Sigmoid colon (tissue), 7 donors: ENCODE data around the gene CRADD. TPM values are rescaled to one million over a fixed set of nuclear protein-coding genes. Genes with fewer than 3 reads are reported as not detected.

Experiments used
- DNase-seq: peaks from one replicate; pipeline ENCODE4 v3.0.0-alpha.2; 2019
- H3K27ac ChIP-seq, 4 donors: fragments of 200-600 bp; sonication (generic); one replicate each; pipeline ENCODE4 v1.5.1; 2016 to 2019; ENCODE audit warnings: mild to moderate bottlenecking in 1 of 4
- H3K27me3 ChIP-seq, 3 donors: fragments of 200-600 bp; sonication (generic); one replicate each; pipeline ENCODE4 v1.5.1; 2019; ENCODE audit warnings: mild to moderate bottlenecking in 1 of 3
- H3K36me3 ChIP-seq, 4 donors: fragments of 200-600 bp; sonication (generic); one replicate each; pipeline ENCODE4 v1.5.1; 2016 to 2019
- H3K4me1 ChIP-seq, 4 donors: fragments of 200-600 bp; sonication (generic); one replicate each; pipeline ENCODE4 v1.5.1; 2017 to 2019
- H3K4me3 ChIP-seq, 4 donors: fragments of 200-600 bp; sonication (generic); one replicate each; pipeline ENCODE4 v1.5.1; 2017 to 2019; ENCODE audit warnings: mild to moderate bottlenecking in 2 of 4, moderate library complexity in 1 of 4
- H3K9me3 ChIP-seq, 4 donors: fragments of 200-600 bp in 3 of 4; sonication (generic) in 3 of 4; one replicate each; pipeline versions ENCODE4 v1.5.1 to v1.6.1; 2013 to 2019
- EP300 ChIP-seq, 4 donors: sonication (generic); formaldehyde crosslinking; IDR thresholded peaks; one replicate each; pipeline ENCODE4 v1.6.1; 2017; ENCODE audit warnings: antibody characterized with exemption in 4 of 4
- POLR2A ChIP-seq, 2 donors: fragments of 450-650 bp; IDR thresholded peaks; one replicate each; pipeline ENCODE4 v1.6.1; 2016; ENCODE audit warnings: antibody characterized with exemption in 2 of 2, mild to moderate bottlenecking in 2 of 2, moderate library complexity in 2 of 2
- POLR2AphosphoS5 ChIP-seq, 4 donors: sonication (generic); formaldehyde crosslinking; IDR thresholded peaks; one replicate each; pipeline ENCODE4 v1.6.1; 2017; ENCODE audit warnings: antibody characterized with exemption in 4 of 4
- WGBS, 2 donors: extraction: QIAGEN DNeasy Blood & Tissue Kit; methylation state at CpG; one replicate each; pipeline ENCODE4 v1.1.7; 2013; 5-methylcytosine and 5-hydroxymethylcytosine counted together
- intact Hi-C: fragments of 100-400 bp; cut with DNase I; formaldehyde crosslinking; loops from one replicate; pipeline ENCODE4 v1.15.1; 2023
- polyA plus RNA-seq, 3 donors: library from polyadenylated mRNA; stranded (reverse); fragments of 200-250 nt; gene quantifications; one replicate each; pipeline ENCODE4 v1.2.3, GENCODE V29; 2013
- total RNA-seq, 4 donors: library from RNA; depleted of rRNA; stranded (reverse); fragments of >200 nt; gene quantifications; one replicate each; pipeline ENCODE4 v1.1.0, GENCODE V29; 2016
- TF ChIP-seq, protein P1 (sequence below), 4 experiments: fragments of 450-650 bp in 3 of 4; fragments of 200-600 bp in 1 of 4; IDR thresholded peaks; one replicate each; pipeline ENCODE4 v1.5.1; 2016 to 2019; ENCODE audit warnings: antibody characterized with exemption in 4 of 4, mild to moderate bottlenecking in 3 of 4, moderate library complexity in 2 of 4
- donor health status: healthy with polysubstance abuse.
- donor health status: Bipolar disorder and iron deficiency.
- donor health status: healthy.

Gene CRADD
- total and polyA plus RNA-seq, 7 donors = 14.1 to 98.9 (median 43.7) TPM

DNA sequence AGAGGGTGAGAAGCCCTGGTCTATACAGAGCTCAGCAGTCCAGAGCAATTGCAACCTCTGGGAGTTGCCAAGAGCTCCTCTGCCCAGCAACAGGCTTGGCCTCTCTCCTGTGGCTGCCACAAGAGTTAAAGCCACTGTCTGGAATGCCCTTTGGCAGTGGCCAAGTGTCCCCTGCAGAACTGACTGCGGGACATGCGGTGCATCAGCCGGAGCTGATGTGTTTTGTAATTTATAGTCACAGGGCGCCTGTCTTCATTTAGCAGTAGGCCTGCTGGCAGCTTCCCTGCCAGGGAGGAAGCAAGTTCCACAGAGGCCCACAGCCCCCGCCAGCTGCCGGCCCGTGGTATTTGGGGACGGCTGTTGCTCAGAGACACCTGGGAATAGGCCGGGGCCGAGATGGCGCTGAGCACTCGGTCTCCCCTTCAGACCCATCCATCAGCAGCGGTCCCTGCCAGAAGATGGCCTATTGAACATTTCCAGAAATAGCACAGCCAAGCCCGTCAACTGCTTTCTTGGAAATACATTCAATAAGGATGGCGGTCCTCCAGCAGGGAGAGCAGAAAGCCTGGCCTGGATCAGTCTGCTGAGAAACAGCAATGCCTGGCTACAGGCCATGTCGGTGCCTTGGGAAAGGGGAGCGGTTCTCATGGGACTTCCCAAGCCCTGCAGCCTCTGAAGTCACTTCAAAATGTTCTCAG lies 217.4 kb downstream of the CRADD start:
- 46 to 82% methylated on average over 17 of the region's 17 CpGs for WGBS, 2 donors
- peaks cover 0 to 35% (median 32%) of the 10 kb centered on the region in 4 donors for H3K4me1 ChIP-seq
- H3K36me3 ChIP-seq = no peaks in the 10 kb centered on the region
- peak overlapping the region; percentile 76 to 88 (median 80) for H3K27ac ChIP-seq
- H3K27me3 ChIP-seq = no peaks in the 10 kb centered on the region
- no peaks in the 10 kb centered on the region for H3K9me3 ChIP-seq
- DNase-seq = peak; percentile 94
- TF ChIP-seq, protein P1, sequence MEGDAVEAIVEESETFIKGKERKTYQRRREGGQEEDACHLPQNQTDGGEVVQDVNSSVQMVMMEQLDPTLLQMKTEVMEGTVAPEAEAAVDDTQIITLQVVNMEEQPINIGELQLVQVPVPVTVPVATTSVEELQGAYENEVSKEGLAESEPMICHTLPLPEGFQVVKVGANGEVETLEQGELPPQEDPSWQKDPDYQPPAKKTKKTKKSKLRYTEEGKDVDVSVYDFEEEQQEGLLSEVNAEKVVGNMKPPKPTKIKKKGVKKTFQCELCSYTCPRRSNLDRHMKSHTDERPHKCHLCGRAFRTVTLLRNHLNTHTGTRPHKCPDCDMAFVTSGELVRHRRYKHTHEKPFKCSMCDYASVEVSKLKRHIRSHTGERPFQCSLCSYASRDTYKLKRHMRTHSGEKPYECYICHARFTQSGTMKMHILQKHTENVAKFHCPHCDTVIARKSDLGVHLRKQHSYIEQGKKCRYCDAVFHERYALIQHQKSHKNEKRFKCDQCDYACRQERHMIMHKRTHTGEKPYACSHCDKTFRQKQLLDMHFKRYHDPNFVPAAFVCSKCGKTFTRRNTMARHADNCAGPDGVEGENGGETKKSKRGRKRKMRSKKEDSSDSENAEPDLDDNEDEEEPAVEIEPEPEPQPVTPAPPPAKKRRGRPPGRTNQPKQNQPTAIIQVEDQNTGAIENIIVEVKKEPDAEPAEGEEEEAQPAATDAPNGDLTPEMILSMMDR (IDR thresholded peaks at IDR 0.05) = no peak
- TF ChIP-seq POLR2A (IDR thresholded peaks at IDR 0.05) = no peak
- peak in 1 of 4 donors; percentile 42 for TF ChIP-seq EP300 (IDR thresholded peaks at IDR 0.05)
- peak; percentile 48 to 74 (median 66) for TF ChIP-seq POLR2AphosphoS5 (IDR thresholded peaks at IDR 0.05)
- intact Hi-C loops = loop anchor here (5.0 to 10.0 kb wide), 4 partner anchors 67 to 330 kb away; no protein-coding TSS in a partner anchor
- H3K4me3 ChIP-seq = peak overlapping the region in 3 of 4 donors; percentile 24 to 29 (median 28)

DNA sequence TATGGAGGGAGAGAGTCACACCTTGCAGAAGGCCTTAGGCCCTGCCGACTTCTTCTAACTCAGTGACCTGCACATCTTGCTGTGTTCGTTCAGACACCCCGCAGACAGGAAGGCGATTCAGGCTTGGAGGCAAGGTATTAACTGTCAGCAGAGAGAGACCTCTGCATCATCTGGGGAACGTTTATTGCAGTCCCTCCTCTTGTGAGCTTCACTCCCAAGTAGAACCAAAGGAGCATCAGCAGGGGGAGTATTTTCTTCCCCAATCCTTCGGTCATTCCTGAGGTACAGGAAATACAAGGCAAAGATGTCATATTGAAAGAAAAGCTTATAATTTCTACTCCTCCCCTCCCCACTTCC lies 217.9 kb downstream of the CRADD start:
- Histone ChIP-seq H3K36me3 (no peaks in the 10 kb centered on the region), H3K27me3 (no peaks in the 10 kb centered on the region), H3K4me1 (peaks cover 0 to 35% (median 32%) of the 10 kb centered on the region in 4 donors), H3K9me3 (no peaks in the 10 kb centered on the region), H3K4me3 (peak overlapping the region in 3 of 4 donors; percentile 24 to 29 (median 28)), H3K27ac (peak overlapping the region; percentile 76 to 88 (median 80))
- DNase-seq = no peak
- TF ChIP-seq POLR2A (IDR thresholded peaks at IDR 0.05) (no peak), POLR2AphosphoS5 (IDR thresholded peaks at IDR 0.05) (no peak), EP300 (IDR thresholded peaks at IDR 0.05) (no peak)
- TF ChIP-seq, protein P1 (IDR thresholded peaks at IDR 0.05) = no peak
- 56 to 80% methylated on average over 6 of the region's 6 CpGs for WGBS, 2 donors
- intact Hi-C loops = loop anchor here (5.0 to 10.0 kb wide), 2 partner anchors 177 to 330 kb away; no protein-coding TSS in a partner anchor

GRCh38 chr12:93896427-93896826 lies 219.3 kb downstream of the CRADD start:
- 93 to 97% methylated on average over 1 of the region's 1 CpG for WGBS, 2 donors
- no peak for TF ChIP-seq POLR2AphosphoS5 (IDR thresholded peaks at IDR 0.05)
- TF ChIP-seq POLR2A (IDR thresholded peaks at IDR 0.05) = no peak
- TF ChIP-seq, protein P1 (IDR thresholded peaks at IDR 0.05) = no peak
- TF ChIP-seq EP300 (IDR thresholded peaks at IDR 0.05) = no peak
- peaks cover 0 to 35% (median 32%) of the 10 kb centered on the region in 4 donors for H3K4me1 ChIP-seq
- no peaks in the 10 kb centered on the region for H3K9me3 ChIP-seq
- no peak overlapping the region for H3K4me3 ChIP-seq
- no peaks in the 10 kb centered on the region for H3K27me3 ChIP-seq
- intact Hi-C loops = loop anchor here (5.0 to 10.0 kb wide), 2 partner anchors 176 to 332 kb away; no protein-coding TSS in a partner anchor
- no peak overlapping the region for H3K27ac ChIP-seq
- no peak for DNase-seq
- H3K36me3 ChIP-seq = no peaks in the 10 kb centered on the region

- WGBS, 2 donors = 55 to 83% methylated on average over 6 of the region's 6 CpGs
- intact Hi-C loops = loop anchor here (5.0 to 10.0 kb wide), 2 partner anchors 175 to 332 kb away; no protein-coding TSS in a partner anchor
- Histone ChIP-seq H3K36me3 (no peaks in the 10 kb centered on the region), H3K27me3 (no peaks in the 10 kb centered on the region), H3K9me3 (no peaks in the 10 kb centered on the region), H3K4me3 (no peak overlapping the region), H3K4me1 (peaks cover 0 to 35% (median 32%) of the 10 kb centered on the region in 4 donors), H3K27ac (no peak overlapping the region)
- no peak for DNase-seq
- no peak for TF ChIP-seq POLR2A (IDR thresholded peaks at IDR 0.05)
- TF ChIP-seq EP300 (IDR thresholded peaks at IDR 0.05) = no peak
- TF ChIP-seq POLR2AphosphoS5 (IDR thresholded peaks at IDR 0.05) = no peak
- TF ChIP-seq, protein P1 (IDR thresholded peaks at IDR 0.05) = no peak
Measured at GRCh38 chr12:93896952-93897351, 219.8 kb downstream of the CRADD start.
